ENCODE data around the gene TTYH2.
A peak's percentile ranks its signal among the peaks of the same experiment; 100 is the strongest.

Gene TTYH2

DNA sequence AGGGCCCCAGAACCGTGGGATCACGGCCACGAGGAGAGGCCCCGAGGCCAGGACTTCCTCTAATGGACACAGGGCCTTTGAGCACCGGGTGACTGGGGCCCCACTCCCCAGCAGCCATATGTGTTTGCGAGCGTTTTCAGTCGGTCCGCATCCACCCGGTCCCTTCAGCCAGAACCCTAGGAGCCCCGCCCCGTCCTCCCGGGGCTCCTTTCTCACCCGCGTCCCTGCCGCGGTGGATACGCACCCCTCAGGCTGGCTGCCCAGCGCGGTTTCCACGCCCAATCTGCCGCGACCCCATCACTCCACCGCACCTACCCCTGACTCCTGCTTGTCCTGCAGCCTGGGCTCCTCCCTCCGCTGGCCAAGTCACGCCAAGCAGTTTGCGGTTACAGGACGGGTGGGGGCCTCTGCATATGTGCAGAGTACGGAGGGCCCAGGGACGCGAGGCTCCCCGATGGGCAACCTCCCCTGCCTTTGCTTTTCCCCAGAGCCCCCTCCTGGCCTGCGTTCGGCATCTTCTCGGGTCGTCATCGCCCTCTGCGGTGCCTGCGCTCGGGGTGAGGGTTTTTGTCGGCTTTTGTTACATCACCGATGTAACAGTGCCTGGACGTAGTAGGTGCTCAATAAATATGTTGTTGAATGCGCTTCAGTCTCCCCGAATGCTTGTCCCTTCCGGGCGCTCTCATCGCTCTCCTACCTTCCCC is 1.0 kb upstream of the TTYH2 start:
- intact Hi-C loops (cut with DNase I): loop anchor here (10.0 kb wide), 1 partner anchor 242 kb away; no protein-coding TSS in a partner anchor
- peak in 2 of 10 donors; percentile 52 to 90 for DNase-seq

DNA sequence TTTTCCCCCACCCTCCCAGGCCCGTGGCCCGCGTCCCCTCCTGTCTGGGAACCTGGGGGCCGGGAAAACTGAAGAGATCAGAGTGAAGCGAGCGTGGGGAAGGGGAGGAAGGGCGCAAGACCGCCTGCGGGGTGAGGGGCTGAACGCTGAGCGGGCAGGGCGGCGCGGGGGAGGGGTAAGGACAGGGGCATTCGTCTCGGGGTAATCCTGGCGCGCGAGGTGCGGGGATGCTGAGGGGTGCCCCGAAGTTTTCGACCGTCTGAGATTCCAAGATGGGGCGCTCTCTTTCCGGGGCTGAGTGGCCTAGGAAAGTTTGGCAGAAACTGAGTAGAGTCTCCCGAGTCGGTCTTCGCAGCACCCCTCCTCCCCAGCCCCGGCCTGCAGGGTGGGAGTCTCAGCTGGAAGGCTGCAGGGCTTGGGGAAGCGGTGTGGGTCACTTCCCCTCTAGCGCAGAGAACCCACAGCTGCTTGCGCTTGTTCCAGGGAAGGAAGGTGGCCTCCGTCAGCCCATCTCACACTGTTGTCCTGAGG is 555 bp downstream of the TTYH2 start:
- intact Hi-C loops (cut with DNase I): loop anchor here (10.0 kb wide), 1 partner anchor 241 kb away; no protein-coding TSS in a partner anchor
- DNase-seq: peak in 4 of 10 donors; percentile 33 to 88 (median 44)

DNA sequence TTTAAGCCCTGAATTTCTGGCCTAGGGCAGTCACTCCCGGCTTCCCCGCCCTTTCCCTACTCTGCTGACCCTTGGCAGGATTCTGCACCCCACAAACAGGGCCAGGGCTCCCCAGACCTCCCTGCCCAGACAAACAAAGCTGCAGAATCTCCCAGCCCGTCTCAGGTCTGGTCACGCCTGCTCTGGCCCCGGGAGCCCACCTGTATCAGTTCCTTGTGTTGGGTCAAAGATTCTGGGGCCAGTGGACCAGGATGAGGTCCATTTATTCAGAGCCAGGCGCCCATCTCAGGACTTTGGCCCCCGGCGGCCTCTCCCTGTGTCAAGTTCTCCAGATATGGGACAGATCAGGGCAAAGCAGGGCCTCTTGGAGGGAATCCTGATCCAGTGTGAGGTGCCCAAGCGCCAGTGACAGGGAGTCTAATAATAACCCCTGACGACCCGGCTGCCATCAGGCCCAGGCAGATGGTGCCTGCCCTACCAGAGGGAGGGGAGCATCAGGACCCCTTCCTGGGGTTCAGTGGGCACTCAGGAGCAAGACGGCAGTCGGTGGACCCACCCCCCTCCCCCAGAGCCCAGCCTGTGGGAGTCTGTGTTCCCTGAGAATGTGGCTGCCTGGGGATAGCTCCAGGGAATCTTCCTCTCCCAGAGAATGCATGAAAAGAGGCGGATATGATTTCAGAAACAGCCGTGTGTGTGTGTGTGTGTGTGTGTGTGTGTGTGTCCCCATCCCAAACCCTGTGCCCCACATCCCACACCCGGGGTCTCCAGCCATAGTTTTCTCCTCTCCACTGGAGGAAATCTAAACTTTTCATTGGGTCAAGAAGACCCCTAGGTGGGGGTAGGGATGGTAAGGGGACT is 1.3 kb downstream of the TTYH2 start:
- DNase-seq: peak in 1 of 10 donors; percentile 69
- intact Hi-C loops (cut with DNase I): loop anchor here (10.0 kb wide), 1 partner anchor 240 kb away; no protein-coding TSS in a partner anchor

DNA sequence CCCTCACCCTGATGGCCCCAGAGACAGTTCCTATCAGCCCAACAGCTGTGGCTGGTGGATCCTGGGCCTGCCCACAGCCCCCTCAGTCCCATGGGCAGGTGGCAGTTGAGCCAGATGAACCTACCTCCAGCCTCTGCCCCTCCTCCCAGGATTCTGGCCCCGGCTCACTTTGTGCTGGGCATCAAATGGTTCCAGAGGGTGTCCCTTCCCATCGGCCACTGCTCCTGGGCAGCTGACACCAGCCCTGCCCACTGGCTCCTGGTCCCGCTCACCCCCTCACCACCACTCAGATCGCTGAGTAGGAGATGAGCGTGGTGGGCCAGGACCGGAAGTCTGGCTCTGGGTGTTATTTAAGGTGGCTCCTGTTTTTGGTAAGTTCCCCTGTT is 2.0 kb downstream of the TTYH2 start:
- intact Hi-C loops (cut with DNase I): loop anchor here (10.0 kb wide), 1 partner anchor 239 kb away; no protein-coding TSS in a partner anchor
- peak in 7 of 10 donors; percentile 57 to 90 (median 64) for DNase-seq

DNA sequence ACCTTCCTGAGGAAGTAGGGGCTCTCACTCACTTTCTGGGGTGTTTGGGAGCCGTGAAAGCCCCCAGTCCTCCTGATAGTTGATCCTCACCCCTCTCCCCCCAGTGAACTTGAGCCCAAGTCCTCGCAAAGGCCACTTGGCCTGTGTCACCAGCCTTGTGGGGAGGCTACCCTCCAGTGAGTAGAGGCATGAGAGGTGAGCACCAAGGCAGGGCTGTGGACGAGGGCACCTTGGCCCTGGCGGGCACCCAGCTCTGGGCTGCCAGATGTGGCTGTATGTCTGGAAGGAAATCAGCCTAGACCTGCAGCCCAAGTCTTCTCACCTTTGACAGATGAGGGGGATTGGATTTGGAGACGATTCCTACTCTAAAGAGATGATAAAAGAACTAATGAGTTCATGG is 3.1 kb downstream of the TTYH2 start:
- no peak for DNase-seq
- intact Hi-C loops (cut with DNase I): loop anchor here (10.0 kb wide), 1 partner anchor 238 kb away; no protein-coding TSS in a partner anchor

DNA sequence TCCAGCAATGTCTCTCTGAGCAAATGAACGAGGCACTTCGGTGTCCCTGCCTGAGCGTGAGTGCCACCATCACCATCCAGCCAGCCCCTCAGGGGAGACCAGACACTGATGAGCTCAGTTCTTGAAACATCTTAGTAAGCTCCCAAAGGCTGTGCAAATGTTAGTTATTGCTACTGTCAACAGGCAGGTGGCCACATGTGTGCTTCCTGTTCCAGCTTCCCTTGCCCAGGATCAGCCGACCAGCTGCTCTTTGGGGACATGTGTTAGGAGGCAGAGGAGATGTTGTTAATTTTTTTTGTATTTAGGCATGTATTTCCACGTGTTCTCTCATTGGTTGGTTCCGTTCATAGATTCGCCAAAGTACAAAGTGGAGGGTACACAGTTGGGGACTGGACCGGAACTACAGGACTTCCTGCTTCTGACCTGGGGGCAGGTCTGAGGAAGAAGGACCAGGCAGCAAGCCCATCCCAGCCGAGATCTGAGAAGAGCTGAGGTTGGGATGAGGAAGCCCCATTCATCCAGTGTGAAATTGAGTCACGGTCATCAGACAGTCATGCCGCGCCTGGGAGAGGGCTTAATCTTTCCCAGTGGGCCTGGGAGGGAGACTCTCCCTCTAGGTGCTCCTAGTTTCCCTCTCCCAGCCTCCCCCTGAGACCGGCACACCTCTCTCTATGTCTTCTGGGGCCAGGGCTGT is 3.8 kb downstream of the TTYH2 start:
- intact Hi-C loops (cut with DNase I): loop anchor here (10.0 kb wide), 1 partner anchor 238 kb away; no protein-coding TSS in a partner anchor
- DNase-seq: no peak

DNA sequence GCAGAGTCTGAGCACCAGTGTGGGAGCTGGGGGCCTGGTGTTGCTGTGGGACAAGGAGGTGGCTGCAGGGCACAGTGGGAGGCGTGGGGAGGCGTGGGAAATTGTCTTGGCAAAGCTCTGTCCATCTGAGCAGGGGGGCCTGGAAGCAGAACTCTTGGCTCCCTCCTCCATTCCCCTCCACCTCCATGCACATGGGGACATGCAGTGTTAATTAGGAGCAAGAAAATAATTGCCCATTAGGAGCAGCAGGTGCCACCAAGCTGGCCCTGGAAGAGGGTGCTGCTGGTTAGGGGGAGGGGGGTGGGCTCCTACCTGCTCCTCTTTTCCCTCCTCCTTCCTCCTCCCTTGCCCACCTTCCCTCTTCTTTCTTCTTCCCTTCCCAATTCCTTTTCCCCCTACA is 4.5 kb downstream of the TTYH2 start:
- intact Hi-C loops (cut with DNase I): loop anchor here (10.0 kb wide), 1 partner anchor 237 kb away; no protein-coding TSS in a partner anchor
- no peak for DNase-seq

DNA sequence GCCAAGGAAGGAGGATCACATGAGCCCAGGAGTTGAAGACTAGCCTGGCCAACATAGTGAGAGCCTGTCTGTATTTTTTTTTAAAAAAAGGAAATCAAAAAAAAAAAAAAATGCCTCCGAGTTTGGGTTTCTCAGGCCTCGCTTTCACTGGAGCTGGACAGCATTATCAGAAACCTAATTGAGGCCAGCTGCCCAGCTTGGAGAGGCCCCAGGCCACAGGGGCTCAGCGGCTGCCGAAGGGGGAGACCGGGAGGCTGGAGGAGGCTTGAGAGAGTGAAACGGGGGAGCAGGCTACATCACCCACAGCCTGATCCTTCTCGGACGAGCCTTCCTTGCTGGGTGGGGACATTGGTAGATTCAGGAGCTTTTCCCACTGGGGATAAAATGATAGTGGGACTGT is 5.1 kb downstream of the TTYH2 start:
- intact Hi-C loops (cut with DNase I): loop anchor here (10.0 kb wide), 1 partner anchor 236 kb away; no protein-coding TSS in a partner anchor
- DNase-seq: no peak

DNA sequence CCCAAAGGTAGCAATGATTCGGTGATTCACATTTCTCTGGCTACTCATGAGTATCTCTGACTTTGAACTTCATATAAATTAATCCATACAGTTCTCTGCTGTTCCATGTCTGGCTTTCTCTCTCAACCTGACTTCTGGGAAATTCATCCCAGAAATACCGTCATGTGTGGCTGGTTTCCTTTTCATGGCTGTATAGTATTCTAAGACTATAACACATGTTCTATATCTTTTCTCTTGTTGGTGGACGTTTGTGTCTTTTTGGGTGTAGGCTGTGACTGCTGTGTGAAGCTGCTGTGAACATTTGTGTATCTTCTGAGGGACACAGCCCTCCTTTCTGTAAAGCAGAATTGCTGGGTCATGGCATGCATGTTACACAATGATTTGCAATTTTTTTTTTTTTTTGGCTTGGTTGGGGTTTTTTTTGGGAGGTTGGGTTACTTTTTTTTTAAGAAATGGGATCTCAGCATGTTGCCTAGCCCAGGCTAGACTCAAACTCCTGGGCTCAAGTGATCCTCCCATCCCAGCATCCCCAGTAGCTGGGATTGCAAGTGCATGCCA is 6.3 kb downstream of the TTYH2 start:
- no peak for DNase-seq
- intact Hi-C loops (cut with DNase I): loop anchor here (10.0 kb wide), 1 partner anchor 235 kb away; no protein-coding TSS in a partner anchor

DNA sequence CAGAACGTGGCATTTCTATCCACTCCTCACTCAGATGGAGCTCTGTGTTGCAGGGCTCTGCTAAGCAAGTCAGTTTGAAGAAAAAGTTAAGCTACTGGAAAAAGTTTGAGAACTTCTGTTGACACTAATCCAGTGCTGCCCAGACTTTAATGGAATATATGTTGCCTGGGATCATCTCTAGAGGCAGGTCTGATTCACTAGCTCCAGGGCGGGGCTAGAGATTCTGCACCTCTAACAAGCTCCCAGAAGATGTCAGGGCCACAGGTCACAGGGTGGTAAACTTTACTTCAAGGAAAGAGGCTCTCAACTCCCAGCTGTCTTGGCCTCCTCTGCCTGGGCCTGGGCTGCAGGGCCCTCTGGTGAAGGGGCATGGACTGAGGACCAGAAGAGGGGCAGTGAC is 6.8 kb downstream of the TTYH2 start:
- intact Hi-C loops (cut with DNase I): no loop called here
- no peak for DNase-seq

DNA sequence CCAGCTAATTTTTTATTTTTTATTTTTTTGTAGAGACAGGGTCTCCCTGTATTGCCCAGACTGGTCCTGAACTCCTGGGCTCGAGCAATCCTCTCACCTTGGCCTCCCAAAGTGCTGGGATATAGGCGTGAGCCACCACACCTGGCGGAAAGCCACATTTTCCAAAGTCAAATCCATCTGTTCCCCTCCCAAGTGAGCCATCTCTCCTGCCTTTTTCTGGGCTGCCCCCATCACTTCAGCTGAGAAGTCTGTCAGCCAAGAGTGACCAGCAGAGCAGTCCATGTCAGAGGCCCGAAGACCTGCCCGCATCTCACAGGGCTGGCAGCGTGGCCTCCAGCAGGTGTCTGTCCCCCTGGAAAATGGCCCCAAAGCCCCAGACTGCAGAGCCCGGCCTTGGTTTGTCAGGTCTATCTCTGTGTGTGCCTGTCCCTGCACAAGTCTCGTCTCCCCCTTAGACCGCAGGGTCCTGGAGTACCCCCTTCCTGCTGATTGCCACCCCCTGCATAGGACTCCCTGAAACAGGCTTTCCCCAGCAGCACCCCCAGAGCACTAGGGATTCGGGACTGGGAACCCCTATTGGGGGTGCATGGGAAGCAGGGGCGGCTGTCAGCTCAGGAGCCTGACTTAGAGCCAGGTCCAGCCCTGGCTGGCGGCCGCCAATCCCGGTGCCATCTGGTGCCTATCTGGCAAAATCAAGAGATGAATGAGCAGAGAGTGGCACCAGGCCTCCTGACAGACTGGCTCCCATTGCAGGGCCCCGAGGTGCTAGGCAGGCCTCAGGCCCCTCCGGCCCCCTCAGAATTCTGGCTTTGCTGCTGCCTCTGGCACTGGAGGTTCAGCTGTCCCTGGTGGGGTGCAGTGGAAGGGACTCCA is 7.8 kb downstream of the TTYH2 start:
- DNase-seq: peak in 2 of 10 donors; percentile 59 to 73
- intact Hi-C loops (cut with DNase I): no loop called here

DNA sequence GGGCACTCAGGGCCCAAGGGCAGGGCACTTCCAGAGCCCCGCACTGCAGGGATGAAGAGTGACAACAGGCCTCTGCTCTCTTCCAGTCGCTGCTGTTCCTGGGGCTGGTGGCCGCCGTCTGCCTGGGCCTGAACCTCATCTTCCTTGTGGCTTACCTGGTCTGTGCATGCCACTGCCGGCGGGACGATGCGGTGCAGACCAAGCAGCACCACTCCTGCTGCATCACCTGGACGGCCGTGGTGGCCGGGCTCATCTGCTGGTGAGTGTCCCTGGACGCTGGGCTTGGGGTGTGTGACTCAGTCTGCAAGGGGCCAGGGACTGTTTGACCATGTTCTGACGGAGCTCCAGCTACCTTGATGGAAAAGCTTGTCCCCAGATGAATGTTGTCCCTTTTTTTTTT is 9.0 kb downstream of the TTYH2 start:
- intact Hi-C loops (cut with DNase I): no loop called here
- peak in 1 of 10 donors; percentile 58 for DNase-seq

DNA sequence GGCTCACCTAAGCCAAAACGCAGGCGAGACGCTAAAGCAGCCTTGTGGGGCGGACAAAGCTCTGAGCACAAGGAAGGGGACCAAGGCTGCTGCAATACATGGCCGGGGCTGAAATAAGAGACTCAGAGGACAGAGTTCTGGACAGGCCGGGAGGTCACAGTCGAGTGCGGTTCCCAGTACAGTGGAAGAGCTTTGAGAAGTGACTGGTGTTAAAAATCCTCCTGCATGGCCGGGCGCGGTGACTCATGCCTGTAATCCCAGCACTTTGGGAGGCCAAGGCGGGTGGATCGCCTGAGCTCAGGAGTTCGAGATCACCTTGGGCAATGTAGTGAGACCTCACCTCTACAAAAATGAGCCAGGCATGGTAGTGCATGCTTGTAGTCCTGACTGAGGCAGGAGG is 10.5 kb downstream of the TTYH2 start:
- intact Hi-C loops (cut with DNase I): no loop called here
- no peak for DNase-seq

DNA sequence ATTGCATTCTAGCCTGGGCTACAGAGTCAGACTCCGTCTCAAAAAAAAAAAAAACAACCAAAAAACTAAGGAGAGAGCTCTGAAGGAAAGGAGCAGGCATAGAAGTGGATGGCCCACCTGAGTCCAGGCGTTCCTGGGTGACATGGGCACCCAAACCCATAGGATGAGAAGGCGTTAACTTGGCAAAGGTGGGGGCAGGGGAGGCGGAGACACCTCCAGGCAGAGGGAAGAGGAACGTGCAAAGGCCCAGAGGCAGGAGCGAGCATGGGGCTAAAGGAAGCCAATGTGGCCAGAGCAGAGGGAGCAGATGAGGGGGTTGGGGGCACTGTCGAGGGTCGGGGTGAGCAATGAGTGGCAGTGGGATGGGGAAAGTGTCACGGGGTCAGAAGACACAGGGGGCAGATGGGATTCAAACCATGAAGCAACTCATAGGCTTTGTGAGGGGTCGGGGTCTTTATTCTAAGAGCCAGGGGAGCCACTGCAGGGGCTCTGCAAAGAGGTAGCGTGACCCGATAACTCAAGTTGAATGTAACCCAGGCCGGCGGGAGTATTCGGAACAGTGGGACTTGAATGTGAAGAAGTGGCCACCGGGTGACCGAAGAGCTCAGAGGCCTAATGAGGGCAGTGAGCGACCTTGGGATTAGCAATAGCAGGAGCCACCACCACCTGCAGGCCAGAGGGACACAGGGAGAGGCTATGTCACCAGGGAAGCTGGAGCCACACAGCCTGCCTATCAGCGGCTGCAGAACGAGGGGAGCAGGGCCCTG is 11.8 kb downstream of the TTYH2 start:
- intact Hi-C loops (cut with DNase I): no loop called here
- peak in 1 of 10 donors; percentile 78 for DNase-seq

DNA sequence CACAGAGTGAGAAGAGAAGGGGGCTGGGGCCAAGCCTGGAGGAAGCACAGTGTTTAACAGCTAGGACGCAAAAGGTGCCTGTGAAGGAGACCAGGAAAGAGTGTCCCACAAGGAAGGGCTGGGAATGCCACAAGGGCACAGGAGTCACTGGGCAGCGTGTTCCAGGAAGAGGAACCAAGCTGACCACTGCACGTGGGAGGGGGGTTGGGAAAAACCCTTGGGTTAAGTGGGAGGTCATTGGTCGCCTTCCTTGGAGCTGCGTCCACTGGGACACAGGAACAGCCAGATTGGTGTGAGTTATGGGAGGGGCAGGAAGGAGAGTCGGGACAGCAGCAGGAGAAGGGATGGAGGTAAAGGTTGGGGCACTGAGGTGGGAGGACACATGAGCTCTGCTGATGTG is 12.9 kb downstream of the TTYH2 start:
- DNase-seq: peak in 2 of 10 donors; percentile 21 to 47
- intact Hi-C loops (cut with DNase I): no loop called here

DNA sequence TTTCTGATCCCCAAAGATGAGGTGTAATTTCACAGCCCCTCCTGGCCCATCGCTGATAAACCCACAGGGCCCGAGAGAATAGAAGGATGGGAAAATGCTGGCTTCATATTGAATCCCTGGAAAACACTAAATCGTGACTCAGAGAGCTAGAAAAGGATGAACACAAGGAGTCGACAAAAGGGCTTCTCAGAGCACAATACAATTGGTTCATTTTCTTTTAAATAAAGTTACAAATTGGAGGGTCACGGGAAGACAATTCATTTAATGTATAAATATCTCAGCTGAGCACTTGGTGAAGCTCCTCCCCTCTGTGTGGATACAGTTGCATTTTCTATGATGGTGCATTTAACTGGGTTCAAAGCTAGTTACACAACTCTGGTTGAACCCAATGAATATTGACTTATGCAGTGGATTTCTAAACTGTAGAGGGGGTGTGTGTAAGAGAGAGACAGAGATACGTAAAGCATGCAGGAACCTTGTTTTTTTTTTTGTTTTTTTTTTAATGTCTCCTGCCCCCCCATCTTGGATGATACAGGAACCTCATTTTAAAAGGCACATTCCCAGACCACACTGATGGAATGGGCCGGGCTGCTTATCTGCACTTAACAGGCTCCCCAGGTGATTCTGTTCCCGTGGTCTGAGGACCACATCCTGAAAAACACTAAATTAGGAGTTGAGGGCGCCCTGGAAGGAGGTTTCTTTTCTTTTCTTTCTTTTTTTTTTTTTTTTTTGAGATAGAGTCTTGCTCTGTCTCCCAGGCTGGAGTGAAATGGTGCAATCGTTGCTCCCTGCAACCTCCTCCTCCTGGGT is 14.1 kb downstream of the TTYH2 start:
- intact Hi-C loops (cut with DNase I): no loop called here
- DNase-seq: no peak

DNA sequence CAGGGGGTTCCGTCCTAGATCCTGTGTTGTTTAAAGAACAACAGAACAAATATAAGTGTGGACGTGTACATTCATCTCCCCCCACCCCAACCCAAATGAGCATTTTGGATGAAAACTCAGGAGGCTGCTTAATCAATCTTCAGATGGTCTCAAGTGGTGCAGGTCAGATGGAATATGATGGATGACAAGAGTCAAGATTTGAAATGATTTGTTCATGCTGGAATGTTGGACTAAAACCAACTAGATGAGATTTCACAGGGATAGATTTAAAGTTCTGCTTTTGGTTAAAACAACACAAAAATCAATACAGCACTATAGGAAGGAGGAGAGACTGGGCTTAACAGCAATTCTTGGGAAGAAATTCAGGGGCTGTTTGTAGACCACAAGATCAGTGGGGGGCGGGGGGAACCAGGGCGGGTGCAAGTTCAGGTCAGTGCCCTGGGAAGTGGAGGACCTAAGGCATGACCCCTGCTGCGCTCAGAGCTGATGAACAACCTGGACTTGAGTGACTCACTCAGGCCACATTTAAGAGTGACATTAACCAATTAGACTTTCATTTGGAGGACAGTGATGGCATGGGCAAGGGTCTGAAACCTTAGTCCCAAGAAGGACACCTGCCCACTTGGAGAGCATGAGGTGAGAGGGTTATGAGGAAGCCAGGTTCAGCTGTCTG is 15.1 kb downstream of the TTYH2 start:
- no peak for DNase-seq
- intact Hi-C loops (cut with DNase I): no loop called here

Measured in posterior cingulate gyrus (tissue), 11 donors.